SK-N-SH (cell line): ENCODE data around the gene DCDC1. TPM values are rescaled to one million over a fixed set of nuclear protein-coding genes. Genes with fewer than 3 reads are reported as not detected.

Experiments
- CTCF ChIA-PET: fragments of 300-600, 350-600 bp; formaldehyde crosslinking; extraction: SDS; loops from one replicate; lab custom pipeline; 2021; lab: Yijun Ruan, JAX
- POLR2A ChIA-PET: fragments of 350-600 bp; sonication (Branson Sonifier 250); formaldehyde crosslinking; extraction: SDS; loops from one replicate; lab custom pipeline; 2020; ENCODE audit warnings: antibody characterized with exemption, inconsistent platforms; lab: Yijun Ruan, JAX
- DNase-seq: peaks from one replicate; pipeline ENCODE4 v3.0.0; 2012
- H2AFZ ChIP-seq: fragments of 200-600 bp; sonication (generic); 2 replicates; pipeline ENCODE4 v1.8.1; 2016; ENCODE audit warnings: antibody characterized with exemption, mild to moderate bottlenecking, low read depth
- H3F3A ChIP-seq: fragments of 200-600 bp; sonication (generic); replicated peaks from 2 replicates; pipeline ENCODE3; 2016; ENCODE audit warnings: antibody characterized with exemption, mild to moderate bottlenecking; ENCODE audit not compliant: insufficient read depth
- H3K27ac ChIP-seq, 2 experiments: fragments of 200-500 bp in 1 of 2; fragments of 200-600 bp in 1 of 2; sonication (Bioruptor generic) in 1 of 2; sonication (generic), shearing (Covaris generic) in 1 of 2; 2 replicates each; pipeline versions ENCODE4 v1.5.1 to v1.6.1; 2014 to 2016; ENCODE audit warnings: low read depth in 2 of 2, inconsistent platforms in 1 of 2, low read length in 1 of 2, mild to moderate bottlenecking in 1 of 2, mixed read lengths in 1 of 2
- H3K27me3 ChIP-seq: fragments of 200-600 bp; sonication (generic), shearing (Covaris generic); 2 replicates; pipeline ENCODE4 v1.6.1; 2016; ENCODE audit warnings: mixed run types; ENCODE audit not compliant: insufficient read depth
- H3K36me3 ChIP-seq, 2 experiments: fragments of 200-500 bp in 1 of 2; fragments of 200-600 bp in 1 of 2; sonication (Bioruptor generic) in 1 of 2; sonication (generic) in 1 of 2; replicated peaks in 1 of 2; 2 replicates each; pipeline versions ENCODE3 to v1.5.1; 2014 to 2016; ENCODE audit warnings: low read length in 1 of 2, mild to moderate bottlenecking in 1 of 2; ENCODE audit not compliant: insufficient read depth in 2 of 2, control insufficient read depth in 1 of 2
- H3K4me1 ChIP-seq, 2 experiments: fragments of 200-500 bp in 1 of 2; fragments of 200-600 bp in 1 of 2; sonication (Bioruptor generic) in 1 of 2; sonication (generic), shearing (Covaris generic) in 1 of 2; 2 replicates each; pipeline versions ENCODE4 v1.5.1 to v1.6.1; 2014 to 2016; ENCODE audit warnings: low read depth in 1 of 2, low read length in 1 of 2, mixed run types in 1 of 2; ENCODE audit not compliant: insufficient read depth in 2 of 2, control insufficient read depth in 1 of 2
- H3K4me2 ChIP-seq: fragments of 200-600 bp; sonication (generic), shearing (Covaris generic); 2 replicates; pipeline ENCODE4 v1.6.1; 2017; ENCODE audit warnings: mixed run types
- H3K4me3 ChIP-seq, 2 experiments: fragments of 200-500 bp in 1 of 2; fragments of 200-600 bp in 1 of 2; sonication (Bioruptor generic) in 1 of 2; sonication (generic), shearing (Covaris generic) in 1 of 2; 2 replicates each; pipeline versions ENCODE4 v1.5.1 to v1.8.1; 2014 to 2016; ENCODE audit warnings: low read depth in 2 of 2, inconsistent platforms in 1 of 2, low read length in 1 of 2, mild to moderate bottlenecking in 1 of 2, mixed read lengths in 1 of 2, moderate library complexity in 1 of 2
- H3K79me2 ChIP-seq: fragments of 200-600 bp; sonication (generic); 2 replicates; pipeline ENCODE4 v1.8.1; 2017; ENCODE audit warnings: mild to moderate bottlenecking; ENCODE audit not compliant: insufficient read depth
- H3K9ac ChIP-seq: fragments of 200-600 bp; sonication (generic); 2 replicates; pipeline ENCODE4 v1.6.1; 2017; ENCODE audit warnings: mixed run types
- H3K9me2 ChIP-seq: fragments of 200-600 bp; sonication (generic); 2 replicates; pipeline ENCODE4 v1.6.1; 2017; ENCODE audit warnings: mixed run types
- H3K9me3 ChIP-seq: fragments of 200-600 bp; sonication (generic); 2 replicates; pipeline ENCODE4 v1.6.1; 2017; ENCODE audit warnings: mixed run types, mild to moderate bottlenecking, moderate library complexity
- H4K20me1 ChIP-seq: fragments of 200-600 bp; sonication (generic); 2 replicates; pipeline ENCODE4 v1.6.1; 2017; ENCODE audit warnings: mild to moderate bottlenecking, mixed run types; ENCODE audit not compliant: insufficient read depth
- CHD2 ChIP-seq: fragments of 150-350 bp; IDR thresholded peaks from 2 replicates; pipeline ENCODE4 v1.6.1; 2018; ENCODE audit warnings: low read length; ENCODE audit not compliant: partially characterized antibody
- ELF1 ChIP-seq: IDR thresholded peaks from 2 replicates; pipeline ENCODE4 v1.4.0; 2012
- EP300 ChIP-seq, 2 experiments: IDR thresholded peaks; 2 replicates each; pipeline versions ENCODE4 v1.4.0 to v1.6.1; 2012; ENCODE audit warnings: borderline replicate concordance in 1 of 2, low read depth in 1 of 2, low read length in 1 of 2
- EZH2phosphoT487 ChIP-seq: fragments of 200-600 bp; sonication (generic); IDR thresholded peaks from 2 replicates; pipeline ENCODE4 v1.6.1; 2017; ENCODE audit warnings: low read depth, mixed run types, mild to moderate bottlenecking, antibody characterized with exemption, moderate library complexity, borderline replicate concordance
- FOSL2 ChIP-seq: IDR thresholded peaks from 2 replicates; pipeline ENCODE4 v1.4.0; 2012; ENCODE audit warnings: low read depth, mild to moderate bottlenecking, moderate library complexity, borderline replicate concordance
- FOXM1 ChIP-seq: IDR thresholded peaks from 2 replicates; pipeline ENCODE4 v1.4.0; 2012; ENCODE audit warnings: low read depth, mild to moderate bottlenecking
- GABPA ChIP-seq: IDR thresholded peaks from 2 replicates; pipeline ENCODE4 v1.4.0; 2012; ENCODE audit warnings: low read depth, mild to moderate bottlenecking
- NRF1 ChIP-seq: IDR thresholded peaks from 2 replicates; pipeline ENCODE4 v1.6.1; 2012; ENCODE audit warnings: low read depth, mild to moderate bottlenecking, low read length
- RCOR1 ChIP-seq: fragments of 150-350 bp; IDR thresholded peaks from 2 replicates; pipeline ENCODE4 v1.6.1; 2017; ENCODE audit warnings: antibody characterized with exemption, low read length
- RXRA ChIP-seq: IDR thresholded peaks from 2 replicates; pipeline ENCODE4 v1.4.0; 2012; ENCODE audit warnings: low read depth, mild to moderate bottlenecking, borderline replicate concordance
- SMC3 ChIP-seq: IDR thresholded peaks from 2 replicates; pipeline ENCODE4 v1.6.1; 2012; ENCODE audit warnings: low read depth, low read length, improper control_type of control experiment
- TAF1 ChIP-seq: IDR thresholded peaks from 2 replicates; pipeline ENCODE4 v1.6.1; 2012; ENCODE audit warnings: low read depth, mild to moderate bottlenecking, low read length, moderate library complexity, borderline replicate concordance
- TCF12 ChIP-seq: IDR thresholded peaks from 2 replicates; pipeline ENCODE4 v1.4.0; 2012
- TEAD4 ChIP-seq: IDR thresholded peaks from 2 replicates; pipeline ENCODE4 v1.4.0; 2012; ENCODE audit warnings: mild to moderate bottlenecking, borderline replicate concordance; ENCODE audit not compliant: insufficient read depth
- YY1 ChIP-seq: IDR thresholded peaks from 2 replicates; pipeline ENCODE4 v1.4.0; 2012; ENCODE audit warnings: low read depth, mild to moderate bottlenecking
- WGBS: methylation state at CpG from one replicate; pipeline ENCODE4 v1.1.6; 2017; ENCODE audit warnings: low lambda C conversion rate; 5-methylcytosine and 5-hydroxymethylcytosine counted together
- polyA plus RNA-seq, 3 experiments: library from polyadenylated mRNA; depleted of rRNA; stranded (reverse); fragments of >200 nt; gene quantifications; 2 replicates each; pipeline ENCODE4 v1.2.3, GENCODE V29; 2012
- TF ChIP-seq, protein P1 (sequence below): fragments of 200-600 bp; sonication (generic); IDR thresholded peaks from 2 replicates; pipeline ENCODE4 v1.6.1; 2017; ENCODE audit warnings: antibody characterized with exemption, mild to moderate bottlenecking, moderate library complexity
- TF ChIP-seq, protein P2 (sequence below): IDR thresholded peaks from 2 replicates; pipeline ENCODE4 v1.6.1; 2012; ENCODE audit warnings: mild to moderate bottlenecking, low read depth, low read length, moderate library complexity
- TF ChIP-seq, protein P3 (sequence below): fragments of 150-350 bp; IDR thresholded peaks from 2 replicates; pipeline ENCODE4 v1.6.1; 2016; ENCODE audit warnings: mild to moderate bottlenecking, low read depth, low read length
- TF ChIP-seq, protein P4 (sequence below): fragments of 150-350 bp; IDR thresholded peaks from 2 replicates; pipeline ENCODE4 v1.6.1; 2017; ENCODE audit warnings: antibody characterized with exemption, low read length, low read depth, borderline replicate concordance

The DCDC1 gene
- polyA plus RNA-seq, 1 of the 3 experiments (the other 2 are of a cell fraction) = 0.12 TPM

DNA sequence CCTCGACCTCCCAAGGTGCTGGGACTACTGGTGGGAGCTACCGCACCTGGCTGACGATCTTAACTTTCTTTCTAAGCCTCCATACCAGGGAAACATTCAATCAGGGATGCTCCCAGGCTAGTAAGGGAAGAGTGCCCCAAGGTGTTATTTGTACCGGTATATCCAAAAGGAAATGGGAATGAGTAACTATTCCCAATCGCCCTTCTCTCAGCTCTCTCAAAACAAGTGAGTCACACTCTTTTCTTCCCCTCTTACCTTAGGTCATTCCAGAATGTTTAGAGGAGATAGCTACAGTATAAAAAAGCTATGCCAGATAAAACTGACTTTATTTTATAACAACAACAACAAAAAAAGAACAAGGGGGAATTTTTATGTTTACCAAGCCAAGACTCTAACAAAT lies 13.7 kb downstream of the DCDC1 start:
- Histone ChIP-seq H3K36me3 (no peaks in the 10 kb centered on the region), H4K20me1 (no peaks in the 10 kb centered on the region), H2AFZ (no peak overlapping the region), H3K4me2 (no peak overlapping the region), H3K4me1 (no peaks in the 10 kb centered on the region), H3K79me2 (no peaks in the 10 kb centered on the region; the same call in 1 of the 2 replicates), H3K9me3 (no peaks in the 10 kb centered on the region), H3K27ac (no peak overlapping the region), H3K4me3 (no peak overlapping the region), H3K9ac (no peak overlapping the region), H3F3A (no peaks in the 10 kb centered on the region), H3K27me3 (peaks cover 11% of the 10 kb centered on the region; the same call in 1 of the 2 replicates), H3K9me2 (no peaks in the 10 kb centered on the region)
- ChIA-PET CTCF (no interaction called here), POLR2A (no interaction called here)
- WGBS = 5% methylated on average over 4 of the region's 5 CpGs
- TF ChIP-seq YY1 = no peak
- TF ChIP-seq FOXM1 = no peak
- no peak for TF ChIP-seq CHD2
- TF ChIP-seq, protein P1, sequence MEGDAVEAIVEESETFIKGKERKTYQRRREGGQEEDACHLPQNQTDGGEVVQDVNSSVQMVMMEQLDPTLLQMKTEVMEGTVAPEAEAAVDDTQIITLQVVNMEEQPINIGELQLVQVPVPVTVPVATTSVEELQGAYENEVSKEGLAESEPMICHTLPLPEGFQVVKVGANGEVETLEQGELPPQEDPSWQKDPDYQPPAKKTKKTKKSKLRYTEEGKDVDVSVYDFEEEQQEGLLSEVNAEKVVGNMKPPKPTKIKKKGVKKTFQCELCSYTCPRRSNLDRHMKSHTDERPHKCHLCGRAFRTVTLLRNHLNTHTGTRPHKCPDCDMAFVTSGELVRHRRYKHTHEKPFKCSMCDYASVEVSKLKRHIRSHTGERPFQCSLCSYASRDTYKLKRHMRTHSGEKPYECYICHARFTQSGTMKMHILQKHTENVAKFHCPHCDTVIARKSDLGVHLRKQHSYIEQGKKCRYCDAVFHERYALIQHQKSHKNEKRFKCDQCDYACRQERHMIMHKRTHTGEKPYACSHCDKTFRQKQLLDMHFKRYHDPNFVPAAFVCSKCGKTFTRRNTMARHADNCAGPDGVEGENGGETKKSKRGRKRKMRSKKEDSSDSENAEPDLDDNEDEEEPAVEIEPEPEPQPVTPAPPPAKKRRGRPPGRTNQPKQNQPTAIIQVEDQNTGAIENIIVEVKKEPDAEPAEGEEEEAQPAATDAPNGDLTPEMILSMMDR = no peak
- no peak for TF ChIP-seq FOSL2
- TF ChIP-seq GABPA = no peak
- no peak for TF ChIP-seq TAF1
- TF ChIP-seq RXRA = no peak
- TF ChIP-seq RCOR1 = no peak
- TF ChIP-seq ELF1 = no peak
- TF ChIP-seq, protein P2, sequence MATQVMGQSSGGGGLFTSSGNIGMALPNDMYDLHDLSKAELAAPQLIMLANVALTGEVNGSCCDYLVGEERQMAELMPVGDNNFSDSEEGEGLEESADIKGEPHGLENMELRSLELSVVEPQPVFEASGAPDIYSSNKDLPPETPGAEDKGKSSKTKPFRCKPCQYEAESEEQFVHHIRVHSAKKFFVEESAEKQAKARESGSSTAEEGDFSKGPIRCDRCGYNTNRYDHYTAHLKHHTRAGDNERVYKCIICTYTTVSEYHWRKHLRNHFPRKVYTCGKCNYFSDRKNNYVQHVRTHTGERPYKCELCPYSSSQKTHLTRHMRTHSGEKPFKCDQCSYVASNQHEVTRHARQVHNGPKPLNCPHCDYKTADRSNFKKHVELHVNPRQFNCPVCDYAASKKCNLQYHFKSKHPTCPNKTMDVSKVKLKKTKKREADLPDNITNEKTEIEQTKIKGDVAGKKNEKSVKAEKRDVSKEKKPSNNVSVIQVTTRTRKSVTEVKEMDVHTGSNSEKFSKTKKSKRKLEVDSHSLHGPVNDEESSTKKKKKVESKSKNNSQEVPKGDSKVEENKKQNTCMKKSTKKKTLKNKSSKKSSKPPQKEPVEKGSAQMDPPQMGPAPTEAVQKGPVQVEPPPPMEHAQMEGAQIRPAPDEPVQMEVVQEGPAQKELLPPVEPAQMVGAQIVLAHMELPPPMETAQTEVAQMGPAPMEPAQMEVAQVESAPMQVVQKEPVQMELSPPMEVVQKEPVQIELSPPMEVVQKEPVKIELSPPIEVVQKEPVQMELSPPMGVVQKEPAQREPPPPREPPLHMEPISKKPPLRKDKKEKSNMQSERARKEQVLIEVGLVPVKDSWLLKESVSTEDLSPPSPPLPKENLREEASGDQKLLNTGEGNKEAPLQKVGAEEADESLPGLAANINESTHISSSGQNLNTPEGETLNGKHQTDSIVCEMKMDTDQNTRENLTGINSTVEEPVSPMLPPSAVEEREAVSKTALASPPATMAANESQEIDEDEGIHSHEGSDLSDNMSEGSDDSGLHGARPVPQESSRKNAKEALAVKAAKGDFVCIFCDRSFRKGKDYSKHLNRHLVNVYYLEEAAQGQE = no peak
- no peak for TF ChIP-seq TCF12
- TF ChIP-seq NRF1 = no peak
- TF ChIP-seq SMC3 = no peak
- TF ChIP-seq, protein P3, sequence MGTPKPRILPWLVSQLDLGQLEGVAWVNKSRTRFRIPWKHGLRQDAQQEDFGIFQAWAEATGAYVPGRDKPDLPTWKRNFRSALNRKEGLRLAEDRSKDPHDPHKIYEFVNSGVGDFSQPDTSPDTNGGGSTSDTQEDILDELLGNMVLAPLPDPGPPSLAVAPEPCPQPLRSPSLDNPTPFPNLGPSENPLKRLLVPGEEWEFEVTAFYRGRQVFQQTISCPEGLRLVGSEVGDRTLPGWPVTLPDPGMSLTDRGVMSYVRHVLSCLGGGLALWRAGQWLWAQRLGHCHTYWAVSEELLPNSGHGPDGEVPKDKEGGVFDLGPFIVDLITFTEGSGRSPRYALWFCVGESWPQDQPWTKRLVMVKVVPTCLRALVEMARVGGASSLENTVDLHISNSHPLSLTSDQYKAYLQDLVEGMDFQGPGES = no peak
- TF ChIP-seq, protein P4, sequence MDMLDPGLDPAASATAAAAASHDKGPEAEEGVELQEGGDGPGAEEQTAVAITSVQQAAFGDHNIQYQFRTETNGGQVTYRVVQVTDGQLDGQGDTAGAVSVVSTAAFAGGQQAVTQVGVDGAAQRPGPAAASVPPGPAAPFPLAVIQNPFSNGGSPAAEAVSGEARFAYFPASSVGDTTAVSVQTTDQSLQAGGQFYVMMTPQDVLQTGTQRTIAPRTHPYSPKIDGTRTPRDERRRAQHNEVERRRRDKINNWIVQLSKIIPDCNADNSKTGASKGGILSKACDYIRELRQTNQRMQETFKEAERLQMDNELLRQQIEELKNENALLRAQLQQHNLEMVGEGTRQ = no peak
- TF ChIP-seq EP300 (IDR thresholded peaks at IDR 0.05; ENCODE audit: borderline replicate concordance in 1 of 2, low read depth in 1 of 2, low read length in 1 of 2) = no peak
- no peak for TF ChIP-seq TEAD4
- no peak for TF ChIP-seq EZH2phosphoT487
- DNase-seq = no peak
